Measurements from ENCODE around the gene MEX3D. TPM values are rescaled to one million over a fixed set of nuclear protein-coding genes. Genes with fewer than 3 reads are reported as not detected.

MEX3D gene
- polyA plus RNA-seq, 1 donor (not counting 4 experiments of a cell fraction or from before 2014, with no cell fraction given) = 3.9 TPM

GRCh38 chr19:1512671-1513498, 55.2 kb downstream of the MEX3D start, which contains the start of gene ADAMTSL5:
ADAMTSL5 (minus strand) TSS chr19:1513019; CDS start chr19:1510943, 2,076 bp downstream.
- TF ChIP-seq EZH2 (IDR thresholded peaks at IDR 0.05; ENCODE audit: low read length) (no peak), CTCF (optimal IDR thresholded peaks at IDR 0.05 in 1 of 3, IDR thresholded peaks at IDR 0.05 in 1 of 3, conservative IDR thresholded peaks at IDR 0.05 in 1 of 3; ENCODE audit: extremely low read depth in 1 of 3, insufficient read depth in 2 of 3, low read length in 3 of 3) (peak in 1 of 3 experiments; percentile 54)
- FAIRE-seq (no peak), DNase-seq (ENCODE audit: low read depth, low spot score) (no peak)
- Histone ChIP-seq H3K9ac (ENCODE audit: control insufficient read depth, extremely low read depth, insufficient read depth, low read length) (peak within 1 kb of the TSS; percentile 60), H3K79me2 (ENCODE audit: control insufficient read depth, insufficient read depth, low read length) (no peaks in the 10 kb centered on the region), H3K4me1 (ENCODE audit: control insufficient read depth, extremely low read depth, insufficient read depth, low read length) (peaks cover 9% of the 10 kb centered on the region), H4K20me1 (ENCODE audit: control insufficient read depth, extremely low read depth, insufficient read depth, low read length) (no peaks in the 10 kb centered on the region), H3K27me3 (ENCODE audit: control insufficient read depth, extremely low read depth, insufficient read depth, low read length) (no peaks in the 10 kb centered on the region), H2AFZ (ENCODE audit: control insufficient read depth, low read length) (peak within 1 kb of the TSS; percentile 2), H3K4me2 (ENCODE audit: control insufficient read depth, extremely low read depth, insufficient read depth, low read depth, low read length) (peak within 1 kb of the TSS; percentile 79), H3K4me3 (ENCODE audit: control insufficient read depth in 2 of 3, extremely low read depth in 1 of 3, insufficient read depth in 2 of 3, low read depth in 1 of 3, low read length in 3 of 3) (peak within 1 kb of the TSS; percentile 57 to 81 (median 69)), H3K9me1 (ENCODE audit: control insufficient read depth, extremely low read depth, insufficient read depth, low read length) (no peaks in the 10 kb centered on the region), H3K27ac (ENCODE audit: control insufficient read depth, insufficient read depth, low read length) (peak within 1 kb of the TSS; percentile 8), H3K36me3 (ENCODE audit: control insufficient read depth in 2 of 2, extremely low read depth in 1 of 2, insufficient read depth in 2 of 2, low read length in 2 of 2) (peaks cover 0 to 2% of the 10 kb centered on the region in 2 experiments), H3K9me3 (ENCODE audit: control insufficient read depth, low read depth, low read length) (no peaks in the 10 kb centered on the region)
- dilution Hi-C loops (cut with MboI; ENCODE audit: extremely low pct_ligation_motif_present, low sequenced_read_pairs) = no loop called here

- Histone ChIP-seq H3K9me3 (ENCODE audit: control insufficient read depth, low read depth, low read length) (no peaks in the 10 kb centered on the region), H3K27ac (ENCODE audit: control insufficient read depth, insufficient read depth, low read length) (no peak overlapping the region), H3K9me1 (ENCODE audit: control insufficient read depth, extremely low read depth, insufficient read depth, low read length) (no peaks in the 10 kb centered on the region), H3K4me3 (ENCODE audit: control insufficient read depth in 2 of 3, extremely low read depth in 1 of 3, insufficient read depth in 2 of 3, low read depth in 1 of 3, low read length in 3 of 3) (peak overlapping the region in 2 of 3 experiments; percentile 18 to 57), H3K27me3 (ENCODE audit: control insufficient read depth, extremely low read depth, insufficient read depth, low read length) (no peaks in the 10 kb centered on the region), H3K79me2 (ENCODE audit: control insufficient read depth, insufficient read depth, low read length) (no peaks in the 10 kb centered on the region), H3K4me1 (ENCODE audit: control insufficient read depth, extremely low read depth, insufficient read depth, low read length) (peaks cover 13% of the 10 kb centered on the region), H3K36me3 (ENCODE audit: control insufficient read depth in 2 of 2, extremely low read depth in 1 of 2, insufficient read depth in 2 of 2, low read length in 2 of 2) (peaks cover 0 to 2% of the 10 kb centered on the region in 2 experiments), H4K20me1 (ENCODE audit: control insufficient read depth, extremely low read depth, insufficient read depth, low read length) (no peaks in the 10 kb centered on the region), H2AFZ (ENCODE audit: control insufficient read depth, low read length) (no peak overlapping the region), H3K4me2 (ENCODE audit: control insufficient read depth, extremely low read depth, insufficient read depth, low read depth, low read length) (peak overlapping the region; percentile 51), H3K9ac (ENCODE audit: control insufficient read depth, extremely low read depth, insufficient read depth, low read length) (no peak overlapping the region)
- dilution Hi-C loops (cut with MboI; ENCODE audit: extremely low pct_ligation_motif_present, low sequenced_read_pairs) = no loop called here
- FAIRE-seq (no peak), DNase-seq (ENCODE audit: low read depth, low spot score) (no peak)
- TF ChIP-seq EZH2 (IDR thresholded peaks at IDR 0.05; ENCODE audit: low read length) = no peak
- TF ChIP-seq CTCF (optimal IDR thresholded peaks at IDR 0.05 in 1 of 3, IDR thresholded peaks at IDR 0.05 in 1 of 3, conservative IDR thresholded peaks at IDR 0.05 in 1 of 3; ENCODE audit: extremely low read depth in 1 of 3, insufficient read depth in 2 of 3, low read length in 3 of 3) = no peak
Measured at GRCh38 chr19:1511318-1512317, 56.5 kb downstream of the MEX3D start.

Data from keratinocyte (primary cell).